C4-2B (cell line): ENCODE results near the gene SYNDIG1.

Source experiments
- CTCF ChIP-seq: fragments of 450-650 bp; conservative IDR thresholded peaks from 2 replicates; pipeline ENCODE4 v1.5.1; 2017; ENCODE audit warnings: mild to moderate bottlenecking
- ZFX ChIP-seq: fragments of 450-650 bp; IDR thresholded peaks from 2 replicates; pipeline ENCODE4 v1.6.1; 2017

- TF ChIP-seq CTCF (no peak), ZFX (no peak)
These were observed 37.9 kb downstream of the SYNDIG1 start for GRCh38 chr20:24507182-24507853.
